Measurements from ENCODE around the gene SPATA13.

SPATA13 gene

GRCh38 chr13:24168392-24168750 lies 7.9 kb downstream of the SPATA13 start:
- no peak for DNase-seq

GRCh38 chr13:24168979-24169378 lies 8.5 kb downstream of the SPATA13 start:
- DNase-seq, result no peak

- no peak for DNase-seq
Observed at GRCh38 chr13:24172071-24172470, 11.6 kb downstream of the SPATA13 start.

GRCh38 chr13:24173795-24174194 lies 13.3 kb downstream of the SPATA13 start:
- no peak for DNase-seq

- DNase-seq, result no peak
Observed at GRCh38 chr13:24175847-24176246, 15.3 kb downstream of the SPATA13 start.

GRCh38 chr13:24176351-24177101 lies 16.0 kb downstream of the SPATA13 start:
- DNase-seq, result no peak

- DNase-seq, result no peak
Observed at GRCh38 chr13:24178847-24179485, 18.4 kb downstream of the SPATA13 start.

- DNase-seq, result no peak
Observed at GRCh38 chr13:24179486-24179850, 18.9 kb downstream of the SPATA13 start.

- DNase-seq, result no peak
Observed at GRCh38 chr13:24180750-24181377, 20.3 kb downstream of the SPATA13 start.

- no peak for DNase-seq
Observed at GRCh38 chr13:24181991-24182702, 21.6 kb downstream of the SPATA13 start.

GRCh38 chr13:24182703-24183081 lies 22.2 kb downstream of the SPATA13 start:
- no peak for DNase-seq

GRCh38 chr13:24183741-24184182 lies 23.2 kb downstream of the SPATA13 start:
- DNase-seq, result no peak

GRCh38 chr13:24184265-24184841 lies 23.8 kb downstream of the SPATA13 start:
- no peak for DNase-seq

- DNase-seq, result no peak
Observed at GRCh38 chr13:24184882-24185281, 24.4 kb downstream of the SPATA13 start.

GRCh38 chr13:24185591-24186232 lies 25.2 kb downstream of the SPATA13 start:
- no peak for DNase-seq

GRCh38 chr13:24187185-24187584 lies 26.7 kb downstream of the SPATA13 start:
- DNase-seq, result no peak

- no peak for DNase-seq
Observed at GRCh38 chr13:24192057-24192810, 31.7 kb downstream of the SPATA13 start.

- no peak for DNase-seq
Observed at GRCh38 chr13:24192811-24193162, 32.3 kb downstream of the SPATA13 start.

GRCh38 chr13:24194447-24194846 lies 33.9 kb downstream of the SPATA13 start:
- DNase-seq, result no peak

GRCh38 chr13:24195626-24196025 lies 35.1 kb downstream of the SPATA13 start:
- no peak for DNase-seq

- no peak for DNase-seq
Observed at GRCh38 chr13:24196593-24197197, 36.2 kb downstream of the SPATA13 start.

- no peak for DNase-seq
Observed at GRCh38 chr13:24199016-24199415, 38.5 kb downstream of the SPATA13 start.
